Prostate gland (tissue), 2 donors: Measurements from ENCODE around the gene ZNF70.

Experiments used
- POLR2A ChIP-seq: fragments of 450-650 bp; IDR thresholded peaks from one replicate; pipeline ENCODE4 v1.6.1; 2016; ENCODE audit warnings: antibody characterized with exemption, mild to moderate bottlenecking
- POLR2AphosphoS5 ChIP-seq: sonication (generic); formaldehyde crosslinking; IDR thresholded peaks from one replicate; pipeline ENCODE4 v1.6.1; 2017; ENCODE audit warnings: antibody characterized with exemption
- TF ChIP-seq, protein P1 (sequence below), 4 experiments: fragments of 200-600 bp in 2 of 4; fragments of 450-650 bp in 2 of 4; sonication (generic) in 2 of 4; IDR thresholded peaks; 1 replicate in 3 of 4; 2 replicates in 1 of 4; pipeline ENCODE4 v1.5.1; 2016 to 2019; ENCODE audit warnings: antibody characterized with exemption in 4 of 4, mild to moderate bottlenecking in 2 of 4, moderate library complexity in 2 of 4

DNA sequence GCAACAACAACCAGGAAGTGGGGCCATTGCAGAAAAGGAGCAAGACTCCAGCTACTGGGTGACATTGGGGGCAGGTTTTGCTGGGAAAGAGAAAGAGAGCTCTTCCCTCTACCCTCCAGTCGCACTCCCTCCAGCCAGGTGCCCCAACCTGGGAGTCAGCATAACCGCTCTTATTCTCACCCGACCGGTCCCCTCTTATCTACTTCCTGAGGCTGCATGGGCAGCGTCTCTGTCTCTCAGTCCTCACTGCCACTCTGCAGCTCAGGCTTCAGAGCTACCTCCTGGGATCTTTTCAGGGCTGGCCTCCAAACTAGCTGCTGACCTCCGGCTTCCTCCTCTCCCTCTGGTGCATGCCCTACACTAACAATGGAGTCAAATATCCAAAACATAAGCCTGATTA lies 5.1 kb downstream of the ZNF70 start:
- no peak for TF ChIP-seq POLR2AphosphoS5
- TF ChIP-seq, protein P1, sequence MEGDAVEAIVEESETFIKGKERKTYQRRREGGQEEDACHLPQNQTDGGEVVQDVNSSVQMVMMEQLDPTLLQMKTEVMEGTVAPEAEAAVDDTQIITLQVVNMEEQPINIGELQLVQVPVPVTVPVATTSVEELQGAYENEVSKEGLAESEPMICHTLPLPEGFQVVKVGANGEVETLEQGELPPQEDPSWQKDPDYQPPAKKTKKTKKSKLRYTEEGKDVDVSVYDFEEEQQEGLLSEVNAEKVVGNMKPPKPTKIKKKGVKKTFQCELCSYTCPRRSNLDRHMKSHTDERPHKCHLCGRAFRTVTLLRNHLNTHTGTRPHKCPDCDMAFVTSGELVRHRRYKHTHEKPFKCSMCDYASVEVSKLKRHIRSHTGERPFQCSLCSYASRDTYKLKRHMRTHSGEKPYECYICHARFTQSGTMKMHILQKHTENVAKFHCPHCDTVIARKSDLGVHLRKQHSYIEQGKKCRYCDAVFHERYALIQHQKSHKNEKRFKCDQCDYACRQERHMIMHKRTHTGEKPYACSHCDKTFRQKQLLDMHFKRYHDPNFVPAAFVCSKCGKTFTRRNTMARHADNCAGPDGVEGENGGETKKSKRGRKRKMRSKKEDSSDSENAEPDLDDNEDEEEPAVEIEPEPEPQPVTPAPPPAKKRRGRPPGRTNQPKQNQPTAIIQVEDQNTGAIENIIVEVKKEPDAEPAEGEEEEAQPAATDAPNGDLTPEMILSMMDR (IDR thresholded peaks at IDR 0.05) = no peak
- no peak for TF ChIP-seq POLR2A
